SJCRH30 (cell line): ENCODE data around the gene RCN1. TPM values are rescaled to one million over a fixed set of nuclear protein-coding genes. Genes with fewer than 3 reads are reported as not detected.
"Not testable (repeated sequence)": the region's sequence is repeated elsewhere in the genome, so short reads cannot be mapped to it uniquely, and the experiment has no call there.

Source experiments
- DNase-seq, 2 experiments: peaks; one replicate each; pipeline ENCODE4 v3.0.0-alpha.2; 2015 to 2020
- H3K27ac ChIP-seq: fragments of 250-450 bp; sonication (Bioruptor Pico); 2 replicates; pipeline ENCODE4 v1.5.1; 2020; ENCODE audit warnings: mild to moderate bottlenecking, moderate library complexity
- H3K27me3 ChIP-seq: fragments of 250-450 bp; sonication (Bioruptor Pico); 2 replicates; pipeline ENCODE4 v1.5.1; 2020; ENCODE audit warnings: mild to moderate bottlenecking, moderate library complexity
- H3K36me3 ChIP-seq: fragments of 250-450 bp; sonication (Bioruptor Pico); 2 replicates; pipeline ENCODE4 v1.5.1; 2020; ENCODE audit warnings: mild to moderate bottlenecking, moderate library complexity
- H3K4me1 ChIP-seq: fragments of 250-450 bp; sonication (Bioruptor Pico); 2 replicates; pipeline ENCODE4 v1.5.1; 2020; ENCODE audit warnings: mild to moderate bottlenecking, moderate library complexity
- H3K4me3 ChIP-seq: fragments of 250-450 bp; sonication (Bioruptor Pico); 2 replicates; pipeline ENCODE4 v1.5.1; 2020; ENCODE audit warnings: mild to moderate bottlenecking, moderate library complexity
- H3K9me3 ChIP-seq: fragments of 250-450 bp; sonication (Bioruptor Pico); replicated peaks from 2 replicates; pipeline ENCODE4 v1.5.1; 2020; ENCODE audit warnings: mild to moderate bottlenecking, moderate library complexity
- total RNA-seq: library from RNA; depleted of rRNA; stranded (reverse); fragments of >200 nt; shearing (Covaris generic); gene quantifications from 2 replicates; pipeline ENCODE4 v1.2.3, GENCODE V29; 2014

Gene RCN1
- total RNA-seq, 1 experiment from 2014 or later = 214 TPM

- peak overlapping the region; percentile 86 for H3K4me3 ChIP-seq
Measured at GRCh38 chr11:32092581-32093170, 1.8 kb downstream of the RCN1 start.

GRCh38 chr11:32094923-32095322, 4.0 kb downstream of the RCN1 start:
- no peak overlapping the region for H3K4me3 ChIP-seq
- H3K36me3 ChIP-seq = peaks cover 55% of the 10 kb centered on the region
- no peaks in the 10 kb centered on the region for H3K9me3 ChIP-seq
- DNase-seq = no peak
- H3K4me1 ChIP-seq = peaks cover 19% of the 10 kb centered on the region
- no peaks in the 10 kb centered on the region for H3K27me3 ChIP-seq
- H3K27ac ChIP-seq = no peak overlapping the region

More at GRCh38 chr11:32092581-32093170, 1.8 kb downstream of the RCN1 start:
- peaks cover 28% of the 10 kb centered on the region for H3K4me1 ChIP-seq
- no peak for DNase-seq
- no peaks in the 10 kb centered on the region for H3K27me3 ChIP-seq
- no peaks in the 10 kb centered on the region for H3K9me3 ChIP-seq
- H3K27ac ChIP-seq = peak overlapping the region; percentile 91; the same call in 1 of the 2 replicates
- H3K36me3 ChIP-seq = peaks cover 33% of the 10 kb centered on the region

GRCh38 chr11:32098142-32098903, 7.4 kb downstream of the RCN1 start:
- Histone ChIP-seq H3K4me1 (peaks cover 17% of the 10 kb centered on the region), H3K27me3 (no peaks in the 10 kb centered on the region), H3K36me3 (peaks cover 81% of the 10 kb centered on the region), H3K9me3 (no peaks in the 10 kb centered on the region), H3K4me3 (no peak overlapping the region), H3K27ac (no peak overlapping the region)
- DNase-seq = no peak

- H3K36me3 ChIP-seq = peaks cover 84% of the 10 kb centered on the region
- H3K4me1 ChIP-seq = peaks cover 16% of the 10 kb centered on the region
- no peak for DNase-seq
- H3K27me3 ChIP-seq = no peaks in the 10 kb centered on the region
- H3K4me3 ChIP-seq = no peak overlapping the region
- no peaks in the 10 kb centered on the region for H3K9me3 ChIP-seq
- no peak overlapping the region for H3K27ac ChIP-seq
Measured at GRCh38 chr11:32099516-32099915, 8.6 kb downstream of the RCN1 start.

- Histone ChIP-seq H3K4me1 (peaks cover 16% of the 10 kb centered on the region), H3K4me3 (no peak overlapping the region), H3K27ac (peak overlapping the region; percentile 23; the same call in 1 of the 2 replicates)
Measured at GRCh38 chr11:32100495-32100894, 9.6 kb downstream of the RCN1 start.

GRCh38 chr11:32101791-32102190, 10.9 kb downstream of the RCN1 start:
- Histone ChIP-seq H3K27me3 (no peaks in the 10 kb centered on the region), H3K27ac (no peak overlapping the region), H3K36me3 (peaks cover 85% of the 10 kb centered on the region), H3K4me3 (no peak overlapping the region), H3K4me1 (peaks cover 16% of the 10 kb centered on the region), H3K9me3 (no peaks in the 10 kb centered on the region)
- DNase-seq = no peak

More at GRCh38 chr11:32100495-32100894, 9.6 kb downstream of the RCN1 start:
- Histone ChIP-seq H3K27me3 (no peaks in the 10 kb centered on the region), H3K36me3 (peaks cover 85% of the 10 kb centered on the region), H3K9me3 (no peaks in the 10 kb centered on the region)
- peak; percentile 49 to 57 for DNase-seq

GRCh38 chr11:32103121-32103719, 12.3 kb downstream of the RCN1 start:
- DNase-seq, H3K27me3 ChIP-seq, H3K27ac ChIP-seq, H3K9me3 ChIP-seq, H3K4me3 ChIP-seq: not testable (repeated sequence)
- Histone ChIP-seq H3K4me1 (peaks cover 16% of the 10 kb centered on the region), H3K36me3 (peaks cover 74% of the 10 kb centered on the region)

GRCh38 chr11:32103941-32104340, 13.1 kb downstream of the RCN1 start:
- H3K27me3 ChIP-seq = no peaks in the 10 kb centered on the region
- no peak for DNase-seq
- no peaks in the 10 kb centered on the region for H3K9me3 ChIP-seq
- no peak overlapping the region for H3K27ac ChIP-seq
- no peak overlapping the region for H3K4me3 ChIP-seq
- H3K36me3 ChIP-seq = peaks cover 67% of the 10 kb centered on the region
- peaks cover 21% of the 10 kb centered on the region for H3K4me1 ChIP-seq

GRCh38 chr11:32105871-32106560, 15.1 kb downstream of the RCN1 start:
- no peak overlapping the region for H3K4me3 ChIP-seq
- peaks cover 48% of the 10 kb centered on the region for H3K36me3 ChIP-seq
- H3K27ac ChIP-seq = no peak overlapping the region
- peaks cover 10% of the 10 kb centered on the region; the same call in 1 of the 2 replicates for H3K4me1 ChIP-seq
- no peaks in the 10 kb centered on the region for H3K9me3 ChIP-seq
- H3K27me3 ChIP-seq = no peaks in the 10 kb centered on the region
- DNase-seq = no peak

GRCh38 chr11:32107647-32108046, 16.8 kb downstream of the RCN1 start:
- Histone ChIP-seq H3K9me3 (no peaks in the 10 kb centered on the region), H3K4me1 (peaks cover 10% of the 10 kb centered on the region; the same call in 1 of the 2 replicates), H3K27me3 (no peaks in the 10 kb centered on the region), H3K27ac (no peak overlapping the region), H3K36me3 (peaks cover 33% of the 10 kb centered on the region), H3K4me3 (no peak overlapping the region)
- DNase-seq = no peak

- H3K36me3 ChIP-seq = peaks cover 23% of the 10 kb centered on the region
- H3K27me3 ChIP-seq = no peaks in the 10 kb centered on the region
- no peaks in the 10 kb centered on the region for H3K9me3 ChIP-seq
- peaks cover 14% of the 10 kb centered on the region for H3K4me1 ChIP-seq
- H3K4me3 ChIP-seq = no peak overlapping the region
- no peak overlapping the region for H3K27ac ChIP-seq
- DNase-seq = no peak
Measured at GRCh38 chr11:32108576-32108975, 17.7 kb downstream of the RCN1 start.

- Histone ChIP-seq H3K9me3 (no peaks in the 10 kb centered on the region), H3K36me3 (peaks cover 18% of the 10 kb centered on the region), H3K4me1 (peaks cover 15% of the 10 kb centered on the region), H3K4me3 (no peak overlapping the region), H3K27me3 (no peaks in the 10 kb centered on the region), H3K27ac (no peak overlapping the region; the same call in 1 of the 2 replicates)
- DNase-seq = peak in 1 of 2 experiments; percentile 24
Measured at GRCh38 chr11:32109138-32109537, 18.3 kb downstream of the RCN1 start.

GRCh38 chr11:32109592-32109991, 18.7 kb downstream of the RCN1 start:
- no peak overlapping the region; the same call in 1 of the 2 replicates for H3K27ac ChIP-seq

GRCh38 chr11:32110795-32111194, 19.9 kb downstream of the RCN1 start:
- DNase-seq = no peak
- Histone ChIP-seq H3K36me3 (peaks cover 12% of the 10 kb centered on the region; the same call in 1 of the 2 replicates), H3K9me3 (no peaks in the 10 kb centered on the region), H3K4me1 (peaks cover 15% of the 10 kb centered on the region), H3K27me3 (no peaks in the 10 kb centered on the region; the same call in 1 of the 2 replicates), H3K27ac (no peak overlapping the region), H3K4me3 (no peak overlapping the region)

More at GRCh38 chr11:32109592-32109991, 18.7 kb downstream of the RCN1 start:
- H3K9me3 ChIP-seq = no peaks in the 10 kb centered on the region
- peaks cover 17% of the 10 kb centered on the region; the same call in 1 of the 2 replicates for H3K36me3 ChIP-seq
- H3K4me1 ChIP-seq = peaks cover 15% of the 10 kb centered on the region
- no peak for DNase-seq
- H3K4me3 ChIP-seq = no peak overlapping the region
- no peaks in the 10 kb centered on the region; the same call in 1 of the 2 replicates for H3K27me3 ChIP-seq
